Neural progenitor cell (in vitro differentiated cells): ENCODE measurements around the gene SPON1. TPM values are rescaled to one million over a fixed set of nuclear protein-coding genes. Genes with fewer than 3 reads are reported as not detected.

Source experiments
- DNase-seq: peaks from one replicate; pipeline ENCODE4 v3.0.0-alpha.2; 2016; ENCODE audit warnings: low spot score
- H2AFZ ChIP-seq: fragments of 200-600 bp; sonication (generic); replicated peaks from 2 replicates; pipeline ENCODE4 v1.6.1; 2016; ENCODE audit warnings: antibody characterized with exemption
- H3F3A ChIP-seq: fragments of 200-600 bp; sonication (generic); 2 replicates; pipeline ENCODE4 v1.6.1; 2016; ENCODE audit warnings: antibody characterized with exemption, low read depth
- H3K27ac ChIP-seq: fragments of 200-600 bp; sonication (generic); 2 replicates; pipeline ENCODE4 v1.5.1; 2016; ENCODE audit warnings: mild to moderate bottlenecking
- H3K27me3 ChIP-seq: fragments of 200-600 bp; sonication (generic); 2 replicates; pipeline ENCODE4 v1.6.1; 2016; ENCODE audit warnings: mild to moderate bottlenecking, moderate library complexity
- H3K36me3 ChIP-seq: fragments of 200-600 bp; sonication (generic); 2 replicates; pipeline ENCODE4 v1.5.1; 2016
- H3K4me1 ChIP-seq: fragments of 200-600 bp; sonication (generic); 2 replicates; pipeline ENCODE4 v1.6.1; 2016; ENCODE audit warnings: mixed run types
- H3K4me2 ChIP-seq: fragments of 200-600 bp; sonication (generic); 2 replicates; pipeline ENCODE4 v1.6.1; 2016
- H3K4me3 ChIP-seq: fragments of 200-600 bp; sonication (generic); 2 replicates; pipeline ENCODE4 v1.5.1; 2016
- H3K79me2 ChIP-seq: fragments of 200-600 bp; sonication (generic); 2 replicates; pipeline ENCODE4 v1.6.1; 2016; ENCODE audit warnings: low read depth
- H3K9ac ChIP-seq: fragments of 200-600 bp; sonication (generic); 2 replicates; pipeline ENCODE4 v1.6.1; 2016
- H3K9me3 ChIP-seq: fragments of 200-600 bp; sonication (generic); 2 replicates; pipeline ENCODE4 v1.5.1; 2016; ENCODE audit warnings: low read depth
- H4K20me1 ChIP-seq: fragments of 200-600 bp; sonication (generic); 2 replicates; pipeline ENCODE4 v1.6.1; 2016; ENCODE audit warnings: low read depth
- H3K27ac Mint-ChIP-seq: 3 replicates; pipeline ENCODE4 v1.8.0; 2021; ENCODE audit warnings: mixed read lengths
- H3K27me3 Mint-ChIP-seq: 2 replicates; pipeline ENCODE4 v1.8.0; 2022; ENCODE audit warnings: low read depth, mild to moderate bottlenecking, inconsistent platforms, moderate library complexity, mixed read lengths; ENCODE audit not compliant: insufficient read depth
- H3K36me3 Mint-ChIP-seq: 3 replicates; pipeline ENCODE4 v1.8.0; 2021; ENCODE audit warnings: mixed read lengths
- H3K4me1 Mint-ChIP-seq: 3 replicates; pipeline ENCODE4 v1.8.0; 2021; ENCODE audit warnings: mixed read lengths
- H3K4me3 Mint-ChIP-seq: 3 replicates; pipeline ENCODE4 v1.8.0; 2021; ENCODE audit warnings: mild to moderate bottlenecking, moderate library complexity, mixed read lengths
- H3K9me3 Mint-ChIP-seq: 3 replicates; pipeline ENCODE4 v1.8.0; 2020; ENCODE audit warnings: mixed read lengths
- CTCF ChIP-seq: fragments of 200-600 bp; sonication (generic); IDR thresholded peaks from 2 replicates; pipeline ENCODE4 v1.5.1; 2017; ENCODE audit warnings: antibody characterized with exemption, mild to moderate bottlenecking
- EZH2 ChIP-seq: fragments of 200-600 bp; sonication (generic); IDR thresholded peaks from 2 replicates; pipeline ENCODE4 v1.6.1; 2017; ENCODE audit warnings: antibody characterized with exemption, mild to moderate bottlenecking, moderate library complexity
- EZH2phosphoT487 ChIP-seq: fragments of 200-600 bp; sonication (generic); IDR thresholded peaks from 2 replicates; pipeline ENCODE4 v1.6.1; 2017; ENCODE audit warnings: antibody characterized with exemption
- total RNA-seq: library from RNA; depleted of rRNA; stranded (reverse); fragments of >200 nt; gene quantifications from 2 replicates; pipeline ENCODE4 v1.2.3, GENCODE V29; 2015; ENCODE audit warnings: low replicate concordance

The SPON1 gene
- total RNA-seq, 1 donor from 2014 or later = 35.4 TPM

- Mint-ChIP-seq H3K36me3 (peaks cover 1% of the 10 kb centered on the region), H3K4me1 (peaks cover 6% of the 10 kb centered on the region)
- H3K9me3 ChIP-seq = no peaks in the 10 kb centered on the region
These were observed 256.2 kb downstream of the SPON1 start for GRCh38 chr11:14218728-14219127.

GRCh38 chr11:14223636-14224288 lies 261.2 kb downstream of the SPON1 start:
- no peak overlapping the region for H3K4me2 ChIP-seq
- H3K4me3 Mint-ChIP-seq = no peak overlapping the region

More at GRCh38 chr11:14218728-14219127, 256.2 kb downstream of the SPON1 start:
- Histone ChIP-seq H3K4me1 (peaks cover 1% of the 10 kb centered on the region), H3K4me2 (no peak overlapping the region), H3K27me3 (no peaks in the 10 kb centered on the region), H4K20me1 (no peaks in the 10 kb centered on the region), H3K9ac (no peak overlapping the region), H3K36me3 (no peaks in the 10 kb centered on the region), H3K79me2 (no peaks in the 10 kb centered on the region), H3F3A (peaks cover 1% of the 10 kb centered on the region), H2AFZ (no peak overlapping the region), H3K27ac (no peak overlapping the region), H3K4me3 (no peak overlapping the region)
- Mint-ChIP-seq H3K27me3 (peaks cover 4% of the 10 kb centered on the region), H3K9me3 (no peaks in the 10 kb centered on the region), H3K4me3 (no peak overlapping the region), H3K27ac (no peak overlapping the region)
- no peak for TF ChIP-seq EZH2
- TF ChIP-seq CTCF = no peak
- TF ChIP-seq EZH2phosphoT487 = no peak
- no peak for DNase-seq

GRCh38 chr11:14224395-14224794 lies 261.9 kb downstream of the SPON1 start:
- Histone ChIP-seq H3K36me3 (no peaks in the 10 kb centered on the region), H3K27ac (no peak overlapping the region), H3K27me3 (no peaks in the 10 kb centered on the region), H3K4me3 (no peak overlapping the region), H3K79me2 (no peaks in the 10 kb centered on the region), H3K4me2 (no peak overlapping the region), H3F3A (peaks cover 3% of the 10 kb centered on the region), H4K20me1 (no peaks in the 10 kb centered on the region), H2AFZ (no peak overlapping the region), H3K4me1 (peaks cover 21% of the 10 kb centered on the region), H3K9ac (no peak overlapping the region), H3K9me3 (no peaks in the 10 kb centered on the region)
- Mint-ChIP-seq H3K4me1 (peaks cover 9% of the 10 kb centered on the region), H3K27ac (no peak overlapping the region), H3K9me3 (no peaks in the 10 kb centered on the region), H3K27me3 (peaks cover 8% of the 10 kb centered on the region), H3K36me3 (peaks cover 3% of the 10 kb centered on the region), H3K4me3 (no peak overlapping the region)
- DNase-seq = no peak
- no peak for TF ChIP-seq EZH2
- no peak for TF ChIP-seq CTCF
- no peak for TF ChIP-seq EZH2phosphoT487

More at GRCh38 chr11:14223636-14224288, 261.2 kb downstream of the SPON1 start:
- Histone ChIP-seq H3K27ac (no peak overlapping the region), H3K4me1 (peaks cover 15% of the 10 kb centered on the region), H4K20me1 (no peaks in the 10 kb centered on the region), H3F3A (peaks cover 3% of the 10 kb centered on the region), H3K79me2 (no peaks in the 10 kb centered on the region), H2AFZ (no peak overlapping the region), H3K36me3 (no peaks in the 10 kb centered on the region), H3K4me3 (no peak overlapping the region), H3K9ac (no peak overlapping the region), H3K27me3 (no peaks in the 10 kb centered on the region), H3K9me3 (no peaks in the 10 kb centered on the region)
- Mint-ChIP-seq H3K9me3 (no peaks in the 10 kb centered on the region), H3K27ac (no peak overlapping the region), H3K27me3 (peaks cover 8% of the 10 kb centered on the region), H3K36me3 (peaks cover 3% of the 10 kb centered on the region), H3K4me1 (peaks cover 9% of the 10 kb centered on the region)
- TF ChIP-seq EZH2phosphoT487 (no peak), CTCF (no peak), EZH2 (no peak)
- DNase-seq = no peak
